ENCODE results near the gene PLD3.

Gene PLD3

DNA sequence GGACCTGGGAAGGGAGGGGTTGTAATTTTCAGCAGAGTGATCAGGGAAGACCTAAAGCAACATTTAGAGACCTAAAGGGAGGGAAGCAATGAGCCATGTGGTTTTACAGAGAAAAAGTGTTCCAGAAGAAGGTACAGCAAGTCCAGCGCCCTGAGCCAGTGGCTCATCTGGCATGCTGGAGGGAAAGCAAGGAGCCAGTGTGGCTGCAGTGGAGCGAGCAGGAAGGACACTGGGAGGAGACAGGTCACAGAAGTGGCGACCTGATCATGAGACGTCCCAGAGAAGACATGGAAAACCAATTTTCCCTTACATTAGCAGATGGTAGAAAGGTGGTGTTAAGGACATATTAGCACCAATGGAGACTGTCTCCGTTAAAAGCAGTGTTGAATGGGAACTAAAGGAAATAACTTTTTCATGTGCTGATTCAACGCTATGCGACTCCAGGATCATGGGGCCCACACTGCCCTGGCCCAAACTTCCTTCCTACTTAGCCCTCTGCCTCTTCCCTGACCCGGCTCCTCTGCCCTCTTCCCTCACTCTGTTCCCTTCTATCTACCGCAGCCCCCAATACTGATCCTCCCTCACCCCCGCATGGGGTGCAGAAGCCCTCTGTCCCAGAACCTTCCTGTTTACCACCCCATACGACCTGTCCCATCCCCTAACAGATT is 5.7 kb upstream of the PLD3 start:
- H3K27me3 ChIP-seq (ENCODE audit: insufficient read depth, poor library complexity, severe bottlenecking), result no peaks in the 10 kb centered on the region
- no peaks in the 10 kb centered on the region for H3K4me1 ChIP-seq (ENCODE audit: insufficient read depth, poor library complexity, severe bottlenecking)
- no peak for ATAC-seq (ENCODE audit: low read depth)
- TF ChIP-seq, protein P1, sequence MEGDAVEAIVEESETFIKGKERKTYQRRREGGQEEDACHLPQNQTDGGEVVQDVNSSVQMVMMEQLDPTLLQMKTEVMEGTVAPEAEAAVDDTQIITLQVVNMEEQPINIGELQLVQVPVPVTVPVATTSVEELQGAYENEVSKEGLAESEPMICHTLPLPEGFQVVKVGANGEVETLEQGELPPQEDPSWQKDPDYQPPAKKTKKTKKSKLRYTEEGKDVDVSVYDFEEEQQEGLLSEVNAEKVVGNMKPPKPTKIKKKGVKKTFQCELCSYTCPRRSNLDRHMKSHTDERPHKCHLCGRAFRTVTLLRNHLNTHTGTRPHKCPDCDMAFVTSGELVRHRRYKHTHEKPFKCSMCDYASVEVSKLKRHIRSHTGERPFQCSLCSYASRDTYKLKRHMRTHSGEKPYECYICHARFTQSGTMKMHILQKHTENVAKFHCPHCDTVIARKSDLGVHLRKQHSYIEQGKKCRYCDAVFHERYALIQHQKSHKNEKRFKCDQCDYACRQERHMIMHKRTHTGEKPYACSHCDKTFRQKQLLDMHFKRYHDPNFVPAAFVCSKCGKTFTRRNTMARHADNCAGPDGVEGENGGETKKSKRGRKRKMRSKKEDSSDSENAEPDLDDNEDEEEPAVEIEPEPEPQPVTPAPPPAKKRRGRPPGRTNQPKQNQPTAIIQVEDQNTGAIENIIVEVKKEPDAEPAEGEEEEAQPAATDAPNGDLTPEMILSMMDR (IDR thresholded peaks at IDR 0.05; ENCODE audit: poor library complexity, severe bottlenecking), result no peak
- no peak for DNase-seq (ENCODE audit: low spot score)
- peaks cover 25% of the 10 kb centered on the region for H3K36me3 ChIP-seq (ENCODE audit: low read depth)
- H3K27ac ChIP-seq (ENCODE audit: poor library complexity, severe bottlenecking), result no peak overlapping the region
- H3K4me3 ChIP-seq (ENCODE audit: severe bottlenecking), result no peak overlapping the region
- H3K9me3 ChIP-seq (ENCODE audit: severe bottlenecking), result no peaks in the 10 kb centered on the region

DNA sequence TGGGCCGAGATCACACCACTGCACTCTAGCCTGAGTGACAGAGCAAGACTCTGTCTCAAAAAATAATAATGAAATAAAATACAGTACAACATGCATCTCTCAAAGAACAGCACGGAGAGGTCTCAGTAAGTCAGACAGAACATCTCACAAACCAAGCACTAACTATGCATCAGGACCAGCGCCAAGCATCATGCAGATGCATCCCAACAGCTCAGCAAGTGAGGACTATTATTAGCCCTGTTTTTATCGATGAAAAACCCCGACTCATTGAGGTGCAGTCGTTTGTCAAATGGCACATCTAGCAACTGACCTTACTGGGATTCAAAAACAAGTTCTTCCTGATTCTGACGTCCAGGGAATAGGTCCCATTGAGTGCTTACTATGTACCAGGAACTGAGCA is 4.1 kb upstream of the PLD3 start:
- DNase-seq (ENCODE audit: low spot score), result no peak
- H3K4me1 ChIP-seq (ENCODE audit: insufficient read depth, poor library complexity, severe bottlenecking), result peaks cover 2% of the 10 kb centered on the region
- ATAC-seq (ENCODE audit: low read depth), result no peak
- H3K27me3 ChIP-seq (ENCODE audit: insufficient read depth, poor library complexity, severe bottlenecking), result no peaks in the 10 kb centered on the region
- H3K27ac ChIP-seq (ENCODE audit: poor library complexity, severe bottlenecking), result no peak overlapping the region
- peaks cover 13% of the 10 kb centered on the region for H3K36me3 ChIP-seq (ENCODE audit: low read depth)
- TF ChIP-seq, protein P1 (IDR thresholded peaks at IDR 0.05; ENCODE audit: poor library complexity, severe bottlenecking), result no peak
- no peaks in the 10 kb centered on the region for H3K9me3 ChIP-seq (ENCODE audit: severe bottlenecking)
- H3K4me3 ChIP-seq (ENCODE audit: severe bottlenecking), result no peak overlapping the region

DNA sequence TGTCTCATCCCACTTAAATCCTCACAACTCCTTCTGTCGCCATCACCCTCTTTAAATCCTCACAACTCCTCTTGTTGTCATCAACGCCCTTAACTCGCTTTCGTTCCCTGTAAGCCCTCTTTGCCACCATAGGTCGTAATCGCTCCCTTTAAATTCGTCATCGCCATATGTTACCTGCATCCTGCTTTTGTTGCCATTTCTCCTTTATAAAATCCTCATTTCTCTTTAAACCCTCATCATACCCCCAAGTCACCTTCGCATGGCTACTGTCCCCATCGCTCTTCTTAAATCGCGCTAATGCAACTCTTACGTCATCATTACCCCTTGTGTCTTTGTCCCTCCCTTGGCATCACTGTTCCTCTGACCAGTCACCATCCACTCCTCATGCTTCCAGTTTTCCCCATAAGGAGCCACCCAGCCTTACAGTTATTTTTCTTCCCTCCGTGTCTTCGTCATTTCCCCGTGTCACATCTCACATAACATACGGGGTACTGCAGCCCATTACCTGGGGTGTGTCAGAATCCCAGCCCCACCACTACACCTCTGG is 539 bp downstream of the PLD3 start:
- Histone ChIP-seq H3K27ac (ENCODE audit: poor library complexity, severe bottlenecking) (no peak overlapping the region), H3K4me1 (ENCODE audit: insufficient read depth, poor library complexity, severe bottlenecking) (peaks cover 3% of the 10 kb centered on the region), H3K4me3 (ENCODE audit: severe bottlenecking) (peak overlapping the region; percentile 55), H3K27me3 (ENCODE audit: insufficient read depth, poor library complexity, severe bottlenecking) (no peaks in the 10 kb centered on the region), H3K9me3 (ENCODE audit: severe bottlenecking) (no peaks in the 10 kb centered on the region), H3K36me3 (ENCODE audit: low read depth) (peaks cover 5% of the 10 kb centered on the region; the same call in 1 of the 2 replicates)
- ATAC-seq (ENCODE audit: low read depth) (no peak; the same call in 2 of the 3 replicates), DNase-seq (ENCODE audit: low spot score) (no peak)
- TF ChIP-seq, protein P1 (IDR thresholded peaks at IDR 0.05; ENCODE audit: poor library complexity, severe bottlenecking), result no peak

DNA sequence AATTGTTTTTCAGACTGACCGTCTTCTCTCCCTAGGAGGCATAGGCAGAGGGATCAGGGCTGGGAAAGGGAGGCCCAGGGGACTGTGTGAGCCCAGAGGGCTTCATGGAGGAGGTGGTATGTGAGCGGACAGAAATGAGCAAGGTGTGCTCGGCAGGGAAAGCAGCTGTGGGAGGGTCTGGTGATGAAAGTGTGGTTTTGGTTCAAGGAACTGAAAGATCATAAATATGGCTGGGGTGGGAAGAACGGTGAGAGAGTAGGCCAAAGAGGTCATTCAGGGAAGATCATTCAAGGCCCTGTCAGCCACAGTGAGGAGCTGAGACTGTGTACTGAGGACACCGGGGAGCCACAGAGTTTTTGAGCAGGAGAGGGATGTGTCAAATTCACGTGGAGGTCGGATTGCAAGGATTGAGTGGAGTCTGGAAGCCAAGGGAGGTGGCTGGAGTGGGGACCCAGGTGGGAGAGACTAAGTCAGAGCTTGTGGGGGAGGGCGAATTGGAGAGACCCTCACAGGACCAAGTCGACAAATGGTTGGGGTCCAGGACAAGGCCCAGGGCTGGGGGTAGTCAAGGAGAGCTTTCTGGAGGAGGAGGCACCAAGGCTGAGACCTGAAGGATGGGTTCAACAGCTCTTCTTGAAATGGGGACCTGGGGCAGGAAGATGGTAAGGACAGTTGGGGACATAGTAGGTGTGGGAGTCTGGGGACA is 7.6 kb downstream of the PLD3 start:
- TF ChIP-seq, protein P1 (IDR thresholded peaks at IDR 0.05; ENCODE audit: poor library complexity, severe bottlenecking), result no peak
- Histone ChIP-seq H3K36me3 (ENCODE audit: low read depth) (no peaks in the 10 kb centered on the region), H3K4me1 (ENCODE audit: insufficient read depth, poor library complexity, severe bottlenecking) (no peaks in the 10 kb centered on the region), H3K27me3 (ENCODE audit: insufficient read depth, poor library complexity, severe bottlenecking) (no peaks in the 10 kb centered on the region), H3K9me3 (ENCODE audit: severe bottlenecking) (no peaks in the 10 kb centered on the region), H3K27ac (ENCODE audit: poor library complexity, severe bottlenecking) (no peak overlapping the region), H3K4me3 (ENCODE audit: severe bottlenecking) (no peak overlapping the region)
- DNase-seq (ENCODE audit: low spot score), result no peak
- ATAC-seq (ENCODE audit: low read depth), result no peak
